GM20431 (cell line): Measurements from ENCODE around the gene ECT2L.

ENCODE experiments used
- in situ Hi-C: fragments of 300-500 bp; cut with MseI, MboI; formaldehyde crosslinking; loops from one replicate; pipeline ENCODE4 v1.15.0; 2020; ENCODE audit warnings: low sequenced_read_pairs; ENCODE audit not compliant: unreplicated experiment

The ECT2L gene

GRCh38 chr6:138795809-138796603, at the start of gene ECT2L:
Gene ECT2L, plus strand, starts transcription at chr6:138796087. Its CDS starts 17,188 bp downstream, at chr6:138813275.
- in situ Hi-C loops: no loop called here

GRCh38 chr6:138752017-138752416, 43.9 kb upstream of the ECT2L start:
- in situ Hi-C loops: loop anchor here (25.0 kb wide), 2 partner anchors 315 to 640 kb away; partner anchors contain the start of gene PERP

GRCh38 chr6:138757136-138757535, 38.8 kb upstream of the ECT2L start:
- in situ Hi-C loops: loop anchor here (25.0 kb wide), 2 partner anchors 320 to 645 kb away; partner anchors contain the start of gene PERP

GRCh38 chr6:138765896-138766655, 29.8 kb upstream of the ECT2L start:
- in situ Hi-C loops: loop anchor here (10.0 to 25.0 kb wide), 3 partner anchors 181 to 654 kb away; partner anchors contain the start of gene PERP

GRCh38 chr6:138769102-138769676, 26.7 kb upstream of the ECT2L start:
- in situ Hi-C loops: loop anchor here (10.0 to 25.0 kb wide), 3 partner anchors 184 to 657 kb away; partner anchors contain the start of gene PERP

GRCh38 chr6:138772596-138773176, 23.2 kb upstream of the ECT2L start:
- in situ Hi-C loops: loop anchor here (25.0 kb wide), 2 partner anchors 335 to 660 kb away; partner anchors contain the start of gene PERP

- in situ Hi-C loops: loop anchor here (25.0 kb wide), 2 partner anchors 336 to 661 kb away; partner anchors contain the start of gene PERP
Measured at GRCh38 chr6:138773177-138774091, 22.5 kb upstream of the ECT2L start, which contains the start of gene CCDC28A. Gene CCDC28A, plus strand, starts transcription at chr6:138773769. Its CDS starts 2,352 bp downstream, at chr6:138776121.

- in situ Hi-C loops: loop anchor here (25.0 kb wide), 2 partner anchors 337 to 662 kb away; partner anchors contain the start of gene PERP
Measured at GRCh38 chr6:138774370-138774769, 21.5 kb upstream of the ECT2L start.

- in situ Hi-C loops: no loop called here
Measured at GRCh38 chr6:138776659-138777058, 19.2 kb upstream of the ECT2L start.

- in situ Hi-C loops: no loop called here
Measured at GRCh38 chr6:138778331-138778730, 17.6 kb upstream of the ECT2L start.

GRCh38 chr6:138782243-138782642, 13.6 kb upstream of the ECT2L start:
- in situ Hi-C loops: no loop called here

GRCh38 chr6:138785079-138785478, 10.8 kb upstream of the ECT2L start:
- in situ Hi-C loops: no loop called here

- in situ Hi-C loops: no loop called here
Measured at GRCh38 chr6:138785980-138786379, 9.9 kb upstream of the ECT2L start.

- in situ Hi-C loops: no loop called here
Measured at GRCh38 chr6:138787138-138787537, 8.7 kb upstream of the ECT2L start.

- in situ Hi-C loops: no loop called here
Measured at GRCh38 chr6:138796771-138797170, 884 bp downstream of the ECT2L start.

- in situ Hi-C loops: no loop called here
Measured at GRCh38 chr6:138797806-138798446, 2.0 kb downstream of the ECT2L start.

- in situ Hi-C loops: loop anchor here (25.0 kb wide), 2 partner anchors 312 to 562 kb away; partner anchors contain the start of gene CITED2
Measured at GRCh38 chr6:138800377-138801150, 4.7 kb downstream of the ECT2L start.
